Memory B cell (primary cell): Measurements from ENCODE around the gene GLRA1.

Experiments used
- ATAC-seq: fragments of 150-1000 bp; cut with Tn5 transposase; 2 replicates; pipeline ENCODE4 v1.10.0; 2021; ENCODE audit warnings: low read depth, mild to moderate bottlenecking, moderate library complexity
- DNase-seq, 2 donors: peaks; one replicate each; pipeline ENCODE4 v3.0.0; 2022; ENCODE audit warnings: low spot score in 2 of 2
- H3K27ac Mint-ChIP-seq: one replicate; pipeline ENCODE4 v1.8.0; 2022; ENCODE audit warnings: mild to moderate bottlenecking, moderate library complexity, mixed read lengths
- H3K27me3 Mint-ChIP-seq: one replicate; pipeline ENCODE4 v1.8.0; 2022; ENCODE audit warnings: mixed read lengths
- H3K36me3 Mint-ChIP-seq: one replicate; pipeline ENCODE4 v1.8.0; 2022; ENCODE audit warnings: mild to moderate bottlenecking, mixed read lengths
- H3K4me1 Mint-ChIP-seq: one replicate; pipeline ENCODE4 v1.8.0; 2022; ENCODE audit warnings: mixed read lengths
- H3K4me3 Mint-ChIP-seq: one replicate; pipeline ENCODE4 v1.8.0; 2022; ENCODE audit warnings: mild to moderate bottlenecking, moderate library complexity, mixed read lengths
- H3K9me3 Mint-ChIP-seq: one replicate; pipeline ENCODE4 v1.8.0; 2022; ENCODE audit warnings: mixed read lengths

Gene GLRA1

GRCh38 chr5:151779531-151780125 is 145.0 kb downstream of the GLRA1 start:
- no peaks in the 10 kb centered on the region for H3K27me3 Mint-ChIP-seq
- H3K4me3 Mint-ChIP-seq = no peak overlapping the region
- H3K4me1 Mint-ChIP-seq = peaks cover 43% of the 10 kb centered on the region
- no peak for ATAC-seq
- DNase-seq = no peak
- peaks cover 24% of the 10 kb centered on the region for H3K36me3 Mint-ChIP-seq
- H3K9me3 Mint-ChIP-seq = no peaks in the 10 kb centered on the region
- peak overlapping the region; percentile 29 for H3K27ac Mint-ChIP-seq

GRCh38 chr5:151775025-151775606 is 149.5 kb downstream of the GLRA1 start:
- H3K36me3 Mint-ChIP-seq = peaks cover 24% of the 10 kb centered on the region
- peaks cover 39% of the 10 kb centered on the region for H3K4me1 Mint-ChIP-seq
- ATAC-seq (no peak), DNase-seq (no peak)
- H3K4me3 Mint-ChIP-seq = peak overlapping the region; percentile 28
- no peaks in the 10 kb centered on the region for H3K27me3 Mint-ChIP-seq
- no peaks in the 10 kb centered on the region for H3K9me3 Mint-ChIP-seq
- H3K27ac Mint-ChIP-seq = peak overlapping the region; percentile 36

- Mint-ChIP-seq H3K9me3 (no peaks in the 10 kb centered on the region), H3K36me3 (peaks cover 17% of the 10 kb centered on the region), H3K27ac (no peak overlapping the region), H3K4me3 (peak overlapping the region; percentile 66), H3K4me1 (peaks cover 28% of the 10 kb centered on the region), H3K27me3 (no peaks in the 10 kb centered on the region)
- DNase-seq (no peak), ATAC-seq (no peak)
Observed at GRCh38 chr5:151773951-151774350, 150.7 kb downstream of the GLRA1 start.

GRCh38 chr5:151772846-151773561 is 151.6 kb downstream of the GLRA1 start:
- Mint-ChIP-seq H3K9me3 (no peaks in the 10 kb centered on the region), H3K36me3 (peaks cover 14% of the 10 kb centered on the region), H3K27me3 (no peaks in the 10 kb centered on the region), H3K4me3 (peak overlapping the region; percentile 94), H3K27ac (no peak overlapping the region), H3K4me1 (peaks cover 26% of the 10 kb centered on the region)
- ATAC-seq (no peak), DNase-seq (no peak)
